Tibial artery (tissue), 4 donors: ENCODE measurements around the gene TBCEL.

Source experiments
- DNase-seq, 2 donors: peaks; one replicate each; pipeline ENCODE4 v3.0.0-alpha.2; 2019
- H3K27ac ChIP-seq, 2 donors: fragments of 200-600 bp; sonication (generic) in 1 of 2; 1 replicate in 1 of 2; 2 replicates in 1 of 2; pipeline ENCODE4 v1.5.1; 2018 to 2019; ENCODE audit warnings: mild to moderate bottlenecking in 1 of 2
- H3K27me3 ChIP-seq, 2 donors: fragments of 200-600 bp; sonication (generic) in 1 of 2; one replicate each; pipeline versions ENCODE4 v1.5.1 to v1.6.0; 2016 to 2019
- H3K36me3 ChIP-seq, 3 donors: fragments of 200-600 bp; sonication (generic) in 2 of 3; one replicate each; pipeline ENCODE4 v1.5.1; 2016 to 2019; ENCODE audit warnings: mild to moderate bottlenecking in 2 of 3
- H3K4me1 ChIP-seq, 4 donors: fragments of 200-600 bp; sonication (generic) in 2 of 4; 1 replicate in 3 of 4; 2 replicates in 1 of 4; pipeline ENCODE4 v1.5.1; 2016 to 2019
- H3K4me3 ChIP-seq, 2 donors: fragments of 200-600 bp; sonication (generic) in 1 of 2; 1 replicate in 1 of 2; 2 replicates in 1 of 2; pipeline ENCODE4 v1.5.1; 2018 to 2019; ENCODE audit warnings: mild to moderate bottlenecking in 2 of 2
- H3K9me3 ChIP-seq, 3 donors: fragments of 200-600 bp; sonication (generic) in 1 of 3; one replicate each; pipeline ENCODE4 v1.5.1; 2016 to 2019
- CTCF ChIP-seq, 2 experiments: fragments of 200-600 bp in 1 of 2; fragments of 450-650 bp in 1 of 2; IDR thresholded peaks; one replicate each; pipeline ENCODE4 v1.5.1; 2017 to 2019; ENCODE audit warnings: antibody characterized with exemption in 2 of 2, mild to moderate bottlenecking in 1 of 2, moderate library complexity in 1 of 2
- intact Hi-C: fragments of 100-400 bp; cut with DNase I; formaldehyde crosslinking; loops from one replicate; pipeline ENCODE4 v1.15.0; 2023; ENCODE audit warnings: low total_unique reads

Gene TBCEL

GRCh38 chr11:121108413-121108812 is 84.5 kb downstream of the TBCEL start:
- Histone ChIP-seq H3K9me3 (no peaks in the 10 kb centered on the region), H3K36me3 (no peaks in the 10 kb centered on the region), H3K4me1 (no peaks in the 10 kb centered on the region), H3K4me3 (no peak overlapping the region), H3K27ac (no peak overlapping the region), H3K27me3 (no peaks in the 10 kb centered on the region)
- intact Hi-C loops = no loop called here
- no peak for DNase-seq
- no peak for TF ChIP-seq CTCF (IDR thresholded peaks at IDR 0.05)

GRCh38 chr11:121109471-121109870 is 85.6 kb downstream of the TBCEL start:
- no peaks in the 10 kb centered on the region for H3K36me3 ChIP-seq
- H3K4me3 ChIP-seq = no peak overlapping the region
- H3K9me3 ChIP-seq = no peaks in the 10 kb centered on the region
- no peak for TF ChIP-seq CTCF (IDR thresholded peaks at IDR 0.05)
- intact Hi-C loops = no loop called here
- no peaks in the 10 kb centered on the region for H3K27me3 ChIP-seq
- no peak overlapping the region for H3K27ac ChIP-seq
- DNase-seq = no peak
- H3K4me1 ChIP-seq = no peaks in the 10 kb centered on the region

GRCh38 chr11:121109916-121110586 is 86.1 kb downstream of the TBCEL start:
- TF ChIP-seq CTCF (IDR thresholded peaks at IDR 0.05) = no peak
- Histone ChIP-seq H3K4me1 (no peaks in the 10 kb centered on the region), H3K27ac (no peak overlapping the region), H3K36me3 (no peaks in the 10 kb centered on the region), H3K27me3 (no peaks in the 10 kb centered on the region), H3K4me3 (no peak overlapping the region), H3K9me3 (no peaks in the 10 kb centered on the region)
- no peak for DNase-seq
- intact Hi-C loops = no loop called here

GRCh38 chr11:121110871-121111724 is 87.2 kb downstream of the TBCEL start:
- no peak for DNase-seq
- Histone ChIP-seq H3K27ac (no peak overlapping the region), H3K4me1 (no peaks in the 10 kb centered on the region), H3K36me3 (no peaks in the 10 kb centered on the region), H3K4me3 (no peak overlapping the region), H3K27me3 (no peaks in the 10 kb centered on the region), H3K9me3 (no peaks in the 10 kb centered on the region)
- intact Hi-C loops = no loop called here
- no peak for TF ChIP-seq CTCF (IDR thresholded peaks at IDR 0.05)

GRCh38 chr11:121112498-121113455 is 88.9 kb downstream of the TBCEL start:
- no peaks in the 10 kb centered on the region for H3K27me3 ChIP-seq
- no peaks in the 10 kb centered on the region for H3K9me3 ChIP-seq
- intact Hi-C loops = no loop called here
- no peak overlapping the region for H3K27ac ChIP-seq
- TF ChIP-seq CTCF (IDR thresholded peaks at IDR 0.05) = peak; percentile 39
- H3K4me3 ChIP-seq = no peak overlapping the region
- no peaks in the 10 kb centered on the region for H3K36me3 ChIP-seq
- DNase-seq = peak; percentile 60 to 70
- no peaks in the 10 kb centered on the region for H3K4me1 ChIP-seq
